Kidney (tissue), 14 donors: ENCODE results near the gene NPDC1. TPM values are rescaled to one million over a fixed set of nuclear protein-coding genes. Genes with fewer than 3 reads are reported as not detected.

Experiments used
- DNase-seq, 5 donors: peaks; one replicate each; pipeline ENCODE4 v3.0.0-alpha.2; 2013 to 2020
- FAIRE-seq: peaks from 2 replicates; lab custom pipeline; 2012; peaks lifted over from hg19 to GRCh38; lab: Jason Lieb, UNC
- H3K27ac ChIP-seq, 2 donors: one replicate each; pipeline ENCODE4 v1.7.0; 2013; ENCODE audit warnings: low read depth in 2 of 2, low read length in 2 of 2, inconsistent platforms in 1 of 2
- H3K27me3 ChIP-seq: one replicate; pipeline ENCODE4 v1.7.1; 2013; ENCODE audit warnings: low read length, inconsistent platforms; ENCODE audit not compliant: control insufficient read depth, insufficient read depth
- H3K36me3 ChIP-seq, 3 donors: one replicate each; pipeline versions ENCODE4 v1.7.0 to v1.7.1; 2013; ENCODE audit warnings: low read length in 3 of 3, control low read depth in 1 of 3, inconsistent platforms in 1 of 3; ENCODE audit not compliant: insufficient read depth in 3 of 3, control insufficient read depth in 2 of 3
- H3K4me1 ChIP-seq, 3 donors: one replicate each; pipeline versions ENCODE4 v1.7.0 to v1.7.1; 2013; ENCODE audit warnings: low read length in 3 of 3, inconsistent platforms in 1 of 3, low read depth in 1 of 3; ENCODE audit not compliant: control insufficient read depth in 2 of 3, insufficient read depth in 2 of 3
- H3K4me3 ChIP-seq, 3 donors: one replicate each; pipeline versions ENCODE4 v1.7.0 to v1.8.1; 2013; ENCODE audit warnings: low read length in 3 of 3, control low read depth in 1 of 3, inconsistent platforms in 1 of 3
- H3K9ac ChIP-seq, 3 donors: one replicate each; pipeline versions ENCODE4 v1.7.0 to v1.7.1; 2013; ENCODE audit warnings: low read length in 3 of 3, control low read depth in 1 of 3, inconsistent platforms in 1 of 3
- H3K9me3 ChIP-seq, 3 donors: one replicate each; pipeline versions ENCODE4 v1.7.0 to v1.7.1; 2013; ENCODE audit warnings: low read length in 3 of 3, control low read depth in 1 of 3, inconsistent platforms in 1 of 3; ENCODE audit not compliant: control insufficient read depth in 2 of 3, insufficient read depth in 1 of 3
- CTCF ChIP-seq: IDR thresholded peaks from 3 replicates; pipeline ENCODE4 v1.5.1; 2012; ENCODE audit warnings: mild to moderate bottlenecking, moderate library complexity, borderline replicate concordance; ENCODE audit not compliant: insufficient read depth; ENCODE audit errors: extremely low read depth
- intact Hi-C: fragments of 100-400 bp; cut with DNase I; formaldehyde crosslinking; loops from one replicate; pipeline ENCODE4 v1.11.1; 2022
- polyA plus RNA-seq: library from polyadenylated mRNA; stranded (reverse); fragments of 350-450 nt; fragmentation: Illumina TruSeq; extraction: RNeasy Lipid Tissue Mini Kit (QIAGEN cat#74804); gene quantifications from one replicate; pipeline ENCODE4 v1.2.3, GENCODE V29; 2014; ENCODE audit warnings: low read depth, low replicate concordance; ENCODE audit not compliant: insufficient read depth
- total RNA-seq: library from RNA; stranded (reverse); fragmentation: NEBNext Ultra II Directional; extraction: Animal tissue kit (Norgen Biotek cat#: 25700); gene quantifications from one replicate; pipeline ENCODE4 v1.2.1, GENCODE V29; 2021
- donor health status: control.
- donor health status: control.
- donor health status: control.
- donor health status: control.
- donor health status: control.
- donor health status: DM: yes; HTN: yes; CAD: no.
- donor health status: Normal renal cell carcinoma (clear cell type).

Gene NPDC1
- total and polyA plus RNA-seq, 2 donors from 2014 or later: 80.2 to 189 TPM

GRCh38 chr9:137021979-137022661 lies 23.9 kb downstream of the NPDC1 start:
- Histone ChIP-seq H3K36me3 (peaks cover 0 to 3% (median 0%) of the 10 kb centered on the region in 3 donors), H3K27me3 (no peaks in the 10 kb centered on the region), H3K4me1 (peaks cover 0 to 17% (median 5%) of the 10 kb centered on the region in 3 donors), H3K4me3 (no peak overlapping the region), H3K27ac (no peak overlapping the region), H3K9ac (no peak overlapping the region), H3K9me3 (no peaks in the 10 kb centered on the region)
- peak in 2 of 5 donors; percentile 30 to 82 for DNase-seq
- TF ChIP-seq CTCF: no peak
- no peak for FAIRE-seq
- intact Hi-C loops: loop anchor here (10.0 kb wide), 1 partner anchor 67 kb away; the partner anchor contains the start of gene LCN12

- TF ChIP-seq CTCF: no peak
- FAIRE-seq: no peak
- DNase-seq: no peak
- Histone ChIP-seq H3K27ac (no peak overlapping the region), H3K4me1 (peaks cover 0 to 12% (median 1%) of the 10 kb centered on the region in 3 donors), H3K9me3 (no peaks in the 10 kb centered on the region), H3K36me3 (peaks cover 0 to 8% (median 0%) of the 10 kb centered on the region in 3 donors), H3K4me3 (no peak overlapping the region), H3K9ac (no peak overlapping the region), H3K27me3 (no peaks in the 10 kb centered on the region)
- intact Hi-C loops: loop anchor here (10.0 kb wide), 1 partner anchor 67 kb away; the partner anchor contains the start of gene LCN12
These were observed 24.4 kb downstream of the NPDC1 start for GRCh38 chr9:137021568-137021978.

- no peak overlapping the region for H3K4me3 ChIP-seq
- no peak overlapping the region for H3K9ac ChIP-seq
- H3K27me3 ChIP-seq: no peaks in the 10 kb centered on the region
- no peak for TF ChIP-seq CTCF
- DNase-seq (no peak), FAIRE-seq (no peak)
- intact Hi-C loops: loop anchor here (10.0 kb wide), 1 partner anchor 66 kb away; the partner anchor contains the start of gene LCN12
- no peak overlapping the region for H3K27ac ChIP-seq
- peaks cover 0 to 6% (median 0%) of the 10 kb centered on the region in 3 donors for H3K4me1 ChIP-seq
- H3K9me3 ChIP-seq: no peaks in the 10 kb centered on the region
- peaks cover 0 to 8% (median 0%) of the 10 kb centered on the region in 3 donors for H3K36me3 ChIP-seq
These were observed 25.0 kb downstream of the NPDC1 start for GRCh38 chr9:137020771-137021567.
